Measurements from ENCODE around the gene PLD6. TPM values are rescaled to one million over a fixed set of nuclear protein-coding genes. Genes with fewer than 3 reads are reported as not detected.

Gene PLD6
- total and polyA plus RNA-seq, 2 experiments from 2014 or later, result 0.63 to 0.97 TPM

DNA sequence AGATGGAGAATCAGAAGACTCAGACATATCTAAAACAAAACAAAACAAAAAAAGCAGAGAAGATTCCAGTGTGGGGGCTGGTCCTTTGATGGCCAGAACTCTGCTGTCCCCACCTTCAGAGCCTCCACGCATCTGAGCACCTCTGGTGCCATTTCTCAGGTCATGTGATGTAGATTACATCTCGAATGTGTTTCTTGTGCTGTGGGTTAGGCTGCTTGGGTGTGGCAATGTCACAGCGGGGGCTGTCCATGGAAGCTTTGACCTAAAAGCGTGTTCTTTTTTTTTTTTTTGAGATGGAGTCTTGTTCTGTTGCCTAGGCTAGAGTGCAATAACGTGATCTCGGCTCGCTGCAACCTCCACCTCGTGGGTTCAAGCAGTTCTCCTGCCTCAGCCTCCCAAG, 51.2 kb downstream of the PLD6 start:
- no peak for DNase-seq (ENCODE audit: low spot score)
- no peak overlapping the region for H2AFZ ChIP-seq
- 92% methylated on average over 8 of the region's 8 CpGs for WGBS (ENCODE audit: low lambda C conversion rate, missing lambda C conversion rate)
- no peaks in the 10 kb centered on the region for H3K9me3 ChIP-seq (ENCODE audit: low read depth)
- no peaks in the 10 kb centered on the region for H3K36me3 ChIP-seq (replicated peaks; ENCODE audit: insufficient read depth, low read depth)
- H3K27me3 ChIP-seq, result no peaks in the 10 kb centered on the region
- no peaks in the 10 kb centered on the region for H3K79me2 ChIP-seq
- no peak overlapping the region for H3K4me3 ChIP-seq
- no peak for TF ChIP-seq EZH2phosphoT487 (IDR thresholded peaks at IDR 0.05; ENCODE audit: low read depth, severe bottlenecking, unreplicated experiment)
- TF ChIP-seq EZH2 (IDR thresholded peaks at IDR 0.05; ENCODE audit: borderline replicate concordance), result no peak
- TF ChIP-seq, protein P1, sequence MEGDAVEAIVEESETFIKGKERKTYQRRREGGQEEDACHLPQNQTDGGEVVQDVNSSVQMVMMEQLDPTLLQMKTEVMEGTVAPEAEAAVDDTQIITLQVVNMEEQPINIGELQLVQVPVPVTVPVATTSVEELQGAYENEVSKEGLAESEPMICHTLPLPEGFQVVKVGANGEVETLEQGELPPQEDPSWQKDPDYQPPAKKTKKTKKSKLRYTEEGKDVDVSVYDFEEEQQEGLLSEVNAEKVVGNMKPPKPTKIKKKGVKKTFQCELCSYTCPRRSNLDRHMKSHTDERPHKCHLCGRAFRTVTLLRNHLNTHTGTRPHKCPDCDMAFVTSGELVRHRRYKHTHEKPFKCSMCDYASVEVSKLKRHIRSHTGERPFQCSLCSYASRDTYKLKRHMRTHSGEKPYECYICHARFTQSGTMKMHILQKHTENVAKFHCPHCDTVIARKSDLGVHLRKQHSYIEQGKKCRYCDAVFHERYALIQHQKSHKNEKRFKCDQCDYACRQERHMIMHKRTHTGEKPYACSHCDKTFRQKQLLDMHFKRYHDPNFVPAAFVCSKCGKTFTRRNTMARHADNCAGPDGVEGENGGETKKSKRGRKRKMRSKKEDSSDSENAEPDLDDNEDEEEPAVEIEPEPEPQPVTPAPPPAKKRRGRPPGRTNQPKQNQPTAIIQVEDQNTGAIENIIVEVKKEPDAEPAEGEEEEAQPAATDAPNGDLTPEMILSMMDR (IDR thresholded peaks at IDR 0.05; ENCODE audit: poor library complexity), result no peak
- no peak overlapping the region for H3K4me2 ChIP-seq
- no peaks in the 10 kb centered on the region for H3K4me1 ChIP-seq (ENCODE audit: insufficient read depth)
- no peaks in the 10 kb centered on the region for H4K20me1 ChIP-seq (ENCODE audit: insufficient read depth, poor library complexity, severe bottlenecking)
- no peak overlapping the region for H3K27ac ChIP-seq
- no peaks in the 10 kb centered on the region for H3K9me2 ChIP-seq (replicated peaks; ENCODE audit: insufficient read depth)

DNA sequence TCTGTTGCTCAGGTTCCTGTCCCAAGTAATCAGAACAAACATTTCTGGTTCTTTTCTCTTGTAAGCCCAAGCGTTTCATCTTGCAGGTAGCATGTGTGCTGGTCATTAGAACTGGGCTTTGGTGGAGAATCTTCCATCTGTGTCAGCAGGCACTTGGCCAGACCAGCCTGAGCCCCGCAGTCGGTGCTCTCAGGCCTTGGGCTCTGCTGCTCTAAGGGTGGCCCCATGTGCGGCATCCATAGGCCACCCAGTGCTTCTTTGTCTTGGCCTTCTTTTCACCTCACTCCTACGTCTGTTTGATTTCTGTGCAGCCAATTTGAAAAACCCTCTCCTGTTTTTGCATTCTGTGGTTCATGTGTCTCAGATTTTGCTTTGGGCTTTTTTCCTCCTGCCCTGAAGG, 51.6 kb downstream of the PLD6 start:
- no peaks in the 10 kb centered on the region for H3K27me3 ChIP-seq
- H3K36me3 ChIP-seq (replicated peaks; ENCODE audit: insufficient read depth, low read depth), result no peaks in the 10 kb centered on the region
- TF ChIP-seq EZH2 (IDR thresholded peaks at IDR 0.05; ENCODE audit: borderline replicate concordance), result no peak
- TF ChIP-seq, protein P1 (IDR thresholded peaks at IDR 0.05; ENCODE audit: poor library complexity), result no peak
- TF ChIP-seq EZH2phosphoT487 (IDR thresholded peaks at IDR 0.05; ENCODE audit: low read depth, severe bottlenecking, unreplicated experiment), result no peak
- H3K9me3 ChIP-seq (ENCODE audit: low read depth), result no peaks in the 10 kb centered on the region
- no peak overlapping the region for H3K4me2 ChIP-seq
- no peak overlapping the region for H3K4me3 ChIP-seq
- WGBS (ENCODE audit: low lambda C conversion rate, missing lambda C conversion rate), result 93% methylated on average over 5 of the region's 5 CpGs
- H3K79me2 ChIP-seq, result no peaks in the 10 kb centered on the region
- H3K27ac ChIP-seq, result no peak overlapping the region
- H3K9me2 ChIP-seq (replicated peaks; ENCODE audit: insufficient read depth), result no peaks in the 10 kb centered on the region
- no peak overlapping the region for H2AFZ ChIP-seq
- no peaks in the 10 kb centered on the region for H4K20me1 ChIP-seq (ENCODE audit: insufficient read depth, poor library complexity, severe bottlenecking)
- DNase-seq (ENCODE audit: low spot score), result no peak
- H3K4me1 ChIP-seq (ENCODE audit: insufficient read depth), result no peaks in the 10 kb centered on the region

DNA sequence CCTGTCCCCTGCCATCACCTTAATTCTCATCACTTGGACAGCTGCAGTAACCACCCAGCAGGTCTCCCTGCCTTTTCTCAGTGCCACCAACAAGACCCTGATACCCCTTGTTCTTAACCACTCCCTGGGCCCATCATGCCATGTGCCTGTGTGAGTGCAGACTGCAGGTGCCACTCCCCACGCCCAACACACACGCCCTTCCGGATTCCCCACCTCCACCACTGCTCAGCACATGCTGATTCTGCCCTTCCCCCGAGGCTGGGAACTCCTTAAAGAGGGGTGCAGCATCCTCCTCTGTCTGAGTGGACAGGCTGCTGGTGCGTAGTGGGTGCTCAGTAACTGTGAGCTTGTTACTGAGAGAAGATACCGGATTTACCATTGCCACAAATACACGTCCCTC, 52.4 kb downstream of the PLD6 start:
- H3K9me3 ChIP-seq (ENCODE audit: low read depth), result no peaks in the 10 kb centered on the region
- 94% methylated on average over 6 of the region's 7 CpGs for WGBS (ENCODE audit: low lambda C conversion rate, missing lambda C conversion rate)
- DNase-seq (ENCODE audit: low spot score), result no peak
- H4K20me1 ChIP-seq (ENCODE audit: insufficient read depth, poor library complexity, severe bottlenecking), result no peaks in the 10 kb centered on the region
- no peaks in the 10 kb centered on the region for H3K36me3 ChIP-seq (replicated peaks; ENCODE audit: insufficient read depth, low read depth)
- H3K9me2 ChIP-seq (replicated peaks; ENCODE audit: insufficient read depth), result no peaks in the 10 kb centered on the region
- H3K79me2 ChIP-seq, result no peaks in the 10 kb centered on the region
- H3K27ac ChIP-seq, result no peak overlapping the region
- H2AFZ ChIP-seq, result no peak overlapping the region
- no peaks in the 10 kb centered on the region for H3K4me1 ChIP-seq (ENCODE audit: insufficient read depth)
- no peak overlapping the region for H3K4me3 ChIP-seq
- TF ChIP-seq, protein P1 (IDR thresholded peaks at IDR 0.05; ENCODE audit: poor library complexity), result no peak
- TF ChIP-seq EZH2phosphoT487 (IDR thresholded peaks at IDR 0.05; ENCODE audit: low read depth, severe bottlenecking, unreplicated experiment), result no peak
- no peak for TF ChIP-seq EZH2 (IDR thresholded peaks at IDR 0.05; ENCODE audit: borderline replicate concordance)
- H3K27me3 ChIP-seq, result no peaks in the 10 kb centered on the region
- no peak overlapping the region for H3K4me2 ChIP-seq

DNA sequence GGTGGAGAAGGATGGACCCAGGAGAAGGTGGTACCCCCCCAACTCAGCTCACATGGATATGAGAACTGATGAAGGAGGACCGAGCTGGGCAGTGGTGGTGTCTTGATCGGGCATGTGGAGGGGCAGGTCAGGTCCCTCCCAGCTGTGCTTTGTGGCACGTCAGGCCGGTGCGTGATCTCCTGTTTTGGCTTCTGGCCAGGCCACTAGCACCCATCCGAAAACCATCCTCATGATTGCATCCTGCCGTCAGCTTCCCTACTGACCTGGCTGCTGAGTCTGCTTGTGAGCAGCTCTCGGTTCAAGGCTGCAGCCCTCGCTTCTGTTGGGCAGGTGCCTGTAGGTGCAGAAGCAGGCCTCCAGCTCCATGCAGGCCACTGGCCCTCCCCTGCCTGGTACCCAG, 53.1 kb downstream of the PLD6 start:
- Histone ChIP-seq H3K4me1 (ENCODE audit: insufficient read depth) (no peaks in the 10 kb centered on the region), H3K4me3 (no peak overlapping the region), H4K20me1 (ENCODE audit: insufficient read depth, poor library complexity, severe bottlenecking) (no peaks in the 10 kb centered on the region), H3K36me3 (replicated peaks; ENCODE audit: insufficient read depth, low read depth) (no peaks in the 10 kb centered on the region), H3K27me3 (no peaks in the 10 kb centered on the region), H3K27ac (no peak overlapping the region), H3K79me2 (no peaks in the 10 kb centered on the region), H3K9me3 (ENCODE audit: low read depth) (no peaks in the 10 kb centered on the region), H2AFZ (no peak overlapping the region), H3K9me2 (replicated peaks; ENCODE audit: insufficient read depth) (no peaks in the 10 kb centered on the region), H3K4me2 (no peak overlapping the region)
- 96% methylated on average over 9 of the region's 9 CpGs for WGBS (ENCODE audit: low lambda C conversion rate, missing lambda C conversion rate)
- TF ChIP-seq, protein P1 (IDR thresholded peaks at IDR 0.05; ENCODE audit: poor library complexity), result no peak
- TF ChIP-seq EZH2 (IDR thresholded peaks at IDR 0.05; ENCODE audit: borderline replicate concordance), result no peak
- TF ChIP-seq EZH2phosphoT487 (IDR thresholded peaks at IDR 0.05; ENCODE audit: low read depth, severe bottlenecking, unreplicated experiment), result no peak
- no peak for DNase-seq (ENCODE audit: low spot score)
